ENCODE results near the gene GDF7. TPM values are rescaled to one million over a fixed set of nuclear protein-coding genes. Genes with fewer than 3 reads are reported as not detected.

GDF7 gene
- total and polyA plus RNA-seq, 12 donors: 0.10 to 1.2 (median 0.58) TPM

- ATAC-seq: no peak
- WGBS, 2 donors: 66 to 71% methylated on average over 14 of the region's 14 CpGs
- H3K9me3 ChIP-seq: no peaks in the 10 kb centered on the region
- no peaks in the 10 kb centered on the region for H3K27me3 ChIP-seq
- TF ChIP-seq, protein P1, sequence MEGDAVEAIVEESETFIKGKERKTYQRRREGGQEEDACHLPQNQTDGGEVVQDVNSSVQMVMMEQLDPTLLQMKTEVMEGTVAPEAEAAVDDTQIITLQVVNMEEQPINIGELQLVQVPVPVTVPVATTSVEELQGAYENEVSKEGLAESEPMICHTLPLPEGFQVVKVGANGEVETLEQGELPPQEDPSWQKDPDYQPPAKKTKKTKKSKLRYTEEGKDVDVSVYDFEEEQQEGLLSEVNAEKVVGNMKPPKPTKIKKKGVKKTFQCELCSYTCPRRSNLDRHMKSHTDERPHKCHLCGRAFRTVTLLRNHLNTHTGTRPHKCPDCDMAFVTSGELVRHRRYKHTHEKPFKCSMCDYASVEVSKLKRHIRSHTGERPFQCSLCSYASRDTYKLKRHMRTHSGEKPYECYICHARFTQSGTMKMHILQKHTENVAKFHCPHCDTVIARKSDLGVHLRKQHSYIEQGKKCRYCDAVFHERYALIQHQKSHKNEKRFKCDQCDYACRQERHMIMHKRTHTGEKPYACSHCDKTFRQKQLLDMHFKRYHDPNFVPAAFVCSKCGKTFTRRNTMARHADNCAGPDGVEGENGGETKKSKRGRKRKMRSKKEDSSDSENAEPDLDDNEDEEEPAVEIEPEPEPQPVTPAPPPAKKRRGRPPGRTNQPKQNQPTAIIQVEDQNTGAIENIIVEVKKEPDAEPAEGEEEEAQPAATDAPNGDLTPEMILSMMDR (IDR thresholded peaks at IDR 0.05): no peak
- H3K4me3 ChIP-seq: no peak overlapping the region
- H3K4me1 ChIP-seq: peaks cover 8 to 66% (median 43%) of the 10 kb centered on the region in 9 donors
- peak overlapping the region in 7 of 10 donors; percentile 16 to 61 (median 50) for H3K27ac ChIP-seq
- DNase-seq: peak in 1 of 2 donors; percentile 64
- H3K36me3 ChIP-seq: peaks cover 0 to 92% (median 24%) of the 10 kb centered on the region in 9 donors
- intact Hi-C loops (cut with DNase I): loop anchor here in 1 of 10 donors (5.0 kb wide), 1 partner anchor 263 kb away; no protein-coding TSS in a partner anchor
These were observed 26.4 kb upstream of the GDF7 start for GRCh38 chr2:20640411-20641122.

- H3K4me3 ChIP-seq: no peak overlapping the region
- intact Hi-C loops (cut with DNase I): loop anchor here in 1 of 10 donors (5.0 kb wide), 1 partner anchor 264 kb away; no protein-coding TSS in a partner anchor
These were observed 25.6 kb upstream of the GDF7 start for GRCh38 chr2:20641123-20641985.

DNA sequence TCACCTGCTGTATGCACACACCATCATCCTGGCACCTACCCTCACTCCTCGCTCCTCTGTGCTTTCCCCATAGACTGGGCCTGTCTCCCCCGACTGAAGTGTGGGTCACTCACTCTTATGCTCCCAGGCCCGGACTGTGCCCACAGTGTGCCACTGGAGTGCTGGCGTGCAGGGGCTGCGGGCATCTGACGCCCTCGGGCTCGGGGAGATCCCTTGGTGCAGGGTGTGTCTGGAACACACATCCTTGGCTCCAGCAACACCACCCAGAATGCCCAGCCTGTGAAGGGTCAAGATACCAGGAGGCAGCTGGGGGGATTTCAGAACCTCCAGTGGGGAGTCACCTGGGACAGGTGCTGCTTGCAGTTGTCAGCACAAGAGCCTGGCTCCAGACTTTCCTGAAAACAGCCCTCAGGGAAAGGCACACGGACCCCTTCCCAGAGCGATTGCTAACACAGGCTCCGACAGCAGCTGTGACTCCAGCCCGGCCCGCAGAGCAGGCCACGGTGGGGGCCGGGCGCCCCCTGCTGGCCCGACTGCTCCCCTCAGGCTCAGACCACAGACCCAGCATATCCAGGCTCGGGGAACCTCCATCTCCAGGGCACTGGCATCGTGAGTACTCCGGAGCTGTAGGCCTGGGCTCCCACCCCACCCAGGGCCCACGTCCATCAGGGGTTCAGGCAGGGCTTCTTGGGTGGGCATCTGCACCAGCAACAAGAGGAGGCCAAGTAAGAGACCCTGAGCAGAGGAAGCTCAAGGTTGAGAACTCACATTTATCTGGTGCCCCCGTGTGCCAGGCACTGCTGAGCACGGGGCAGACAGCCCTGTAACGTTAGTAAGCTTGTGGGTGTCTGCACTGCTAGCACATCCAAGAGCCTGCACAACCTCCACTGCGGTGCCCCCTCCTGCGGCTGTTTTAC is 24.6 kb upstream of the GDF7 start:
- DNase-seq (peak; percentile 71 to 85), ATAC-seq (peak; percentile 81 to 95 (median 93))
- Histone ChIP-seq H3K9me3 (no peaks in the 10 kb centered on the region), H3K4me3 (no peak overlapping the region), H3K36me3 (peaks cover 0 to 91% (median 24%) of the 10 kb centered on the region in 9 donors), H3K4me1 (peaks cover 5 to 48% (median 31%) of the 10 kb centered on the region in 9 donors), H3K27me3 (no peaks in the 10 kb centered on the region), H3K27ac (peak overlapping the region in 7 of 10 donors; percentile 5 to 61 (median 50))
- WGBS, 2 donors: 34 to 35% methylated on average over 26 of the region's 26 CpGs
- TF ChIP-seq, protein P1 (IDR thresholded peaks at IDR 0.05): peak; percentile 92 to 98 (median 97)
- intact Hi-C loops (cut with DNase I): loop anchor here in 5 of 10 donors (1.0 to 5.0 kb wide), 3 partner anchors 199 to 265 kb away; no protein-coding TSS in a partner anchor

More at GRCh38 chr2:20641123-20641985, 25.6 kb upstream of the GDF7 start:
- Histone ChIP-seq H3K27me3 (no peaks in the 10 kb centered on the region), H3K36me3 (peaks cover 0 to 95% (median 24%) of the 10 kb centered on the region in 9 donors), H3K4me1 (peaks cover 6 to 58% (median 38%) of the 10 kb centered on the region in 9 donors), H3K9me3 (no peaks in the 10 kb centered on the region), H3K27ac (peak overlapping the region in 9 of 10 donors; percentile 0 to 61 (median 37))
- TF ChIP-seq, protein P1 (IDR thresholded peaks at IDR 0.05): no peak
- ATAC-seq: peak in 5 of 8 donors; percentile 10 to 65 (median 22)
- DNase-seq: no peak
- 67 to 71% methylated on average over 23 of the region's 23 CpGs for WGBS, 2 donors
